Tibial nerve (tissue), 4 donors: ENCODE measurements around the gene GKN1. TPM values are rescaled to one million over a fixed set of nuclear protein-coding genes. Genes with fewer than 3 reads are reported as not detected.
A peak's percentile ranks its signal among the peaks of the same experiment; 100 is the strongest.

Source experiments
- DNase-seq, 2 donors: peaks; one replicate each; pipeline ENCODE4 v3.0.0-alpha.2; 2019; ENCODE audit warnings: low spot score in 2 of 2
- H3K27ac ChIP-seq, 4 donors: fragments of 200-600 bp; sonication (generic) in 3 of 4; one replicate each; pipeline ENCODE4 v1.5.1; 2017 to 2019; ENCODE audit warnings: mild to moderate bottlenecking in 1 of 4
- H3K27me3 ChIP-seq, 2 donors: fragments of 200-600 bp; sonication (generic) in 1 of 2; one replicate each; pipeline versions ENCODE4 v1.5.1 to v1.6.0; 2017 to 2019
- H3K36me3 ChIP-seq, 3 donors: fragments of 200-600 bp; sonication (generic); one replicate each; pipeline ENCODE4 v1.5.1; 2018 to 2019
- H3K4me1 ChIP-seq, 4 donors: fragments of 200-600 bp; sonication (generic) in 3 of 4; one replicate each; pipeline ENCODE4 v1.5.1; 2017 to 2019
- H3K4me3 ChIP-seq, 4 donors: fragments of 200-600 bp; sonication (generic) in 3 of 4; one replicate each; pipeline ENCODE4 v1.5.1; 2017 to 2019; ENCODE audit warnings: mild to moderate bottlenecking in 1 of 4, moderate library complexity in 1 of 4
- H3K9me3 ChIP-seq, 4 donors: fragments of 200-600 bp; sonication (generic) in 3 of 4; one replicate each; pipeline ENCODE4 v1.5.1; 2017 to 2019
- CTCF ChIP-seq, 5 experiments: fragments of 200-600 bp in 3 of 5; fragments of 450-650 bp in 2 of 5; sonication (generic) in 3 of 5; IDR thresholded peaks; one replicate each; pipeline ENCODE4 v1.5.1; 2016 to 2019; ENCODE audit warnings: antibody characterized with exemption in 5 of 5, mild to moderate bottlenecking in 3 of 5, moderate library complexity in 2 of 5
- EP300 ChIP-seq, 2 donors: sonication (generic); formaldehyde crosslinking; IDR thresholded peaks; one replicate each; pipeline ENCODE4 v1.6.1; 2017; ENCODE audit warnings: antibody characterized with exemption in 2 of 2, mild to moderate bottlenecking in 1 of 2
- POLR2A ChIP-seq, 2 donors: fragments of 450-650 bp; IDR thresholded peaks; one replicate each; pipeline ENCODE4 v1.6.1; 2017; ENCODE audit warnings: antibody characterized with exemption in 2 of 2, mild to moderate bottlenecking in 2 of 2, moderate library complexity in 2 of 2
- WGBS, 2 donors: methylation state at CpG; one replicate each; pipeline ENCODE4 v1.1.5; 2018; 5-methylcytosine and 5-hydroxymethylcytosine counted together
- total RNA-seq, 4 donors: library from RNA; depleted of rRNA; stranded (reverse); fragments of >200 nt; gene quantifications; one replicate each; pipeline ENCODE4 v1.1.0, GENCODE V29; 2016

Gene GKN1
- total RNA-seq, 4 donors from 2014 or later, result not detected

- Histone ChIP-seq H3K4me1 (peaks cover 0 to 35% (median 10%) of the 10 kb centered on the region in 4 donors), H3K36me3 (no peaks in the 10 kb centered on the region), H3K27ac (no peak overlapping the region), H3K4me3 (no peak overlapping the region), H3K27me3 (no peaks in the 10 kb centered on the region), H3K9me3 (no peaks in the 10 kb centered on the region)
- TF ChIP-seq EP300 (IDR thresholded peaks at IDR 0.05), result no peak
- WGBS, 2 donors, result 70 to 78% methylated on average over 8 of the region's 8 CpGs
- no peak for DNase-seq
These were observed 36.2 kb downstream of the GKN1 start for GRCh38 chr2:69010437-69011194.

GRCh38 chr2:69011611-69012157 is 37.2 kb downstream of the GKN1 start:
- Histone ChIP-seq H3K4me3 (no peak overlapping the region), H3K36me3 (no peaks in the 10 kb centered on the region), H3K4me1 (peaks cover 0 to 45% (median 11%) of the 10 kb centered on the region in 4 donors), H3K27ac (no peak overlapping the region), H3K9me3 (no peaks in the 10 kb centered on the region), H3K27me3 (no peaks in the 10 kb centered on the region)
- no peak for DNase-seq
- TF ChIP-seq EP300 (IDR thresholded peaks at IDR 0.05) (no peak), POLR2A (IDR thresholded peaks at IDR 0.05) (no peak), CTCF (IDR thresholded peaks at IDR 0.05) (no peak)
- WGBS, 2 donors, result 72 to 75% methylated on average over 4 of the region's 4 CpGs

GRCh38 chr2:69012310-69013141 is 38.1 kb downstream of the GKN1 start:
- Histone ChIP-seq H3K9me3 (no peaks in the 10 kb centered on the region), H3K27ac (peak overlapping the region; percentile 72 to 88 (median 78)), H3K27me3 (no peaks in the 10 kb centered on the region), H3K4me3 (peak overlapping the region; percentile 67 to 74 (median 69)), H3K36me3 (no peaks in the 10 kb centered on the region), H3K4me1 (peaks cover 0 to 45% (median 13%) of the 10 kb centered on the region in 4 donors)
- TF ChIP-seq EP300 (IDR thresholded peaks at IDR 0.05) (peak in 1 of 2 donors; percentile 34), POLR2A (IDR thresholded peaks at IDR 0.05) (no peak), CTCF (IDR thresholded peaks at IDR 0.05) (peak; percentile 75 to 92 (median 85))
- DNase-seq, result peak; percentile 55 to 76
- 8 to 9% methylated on average over 27 of the region's 27 CpGs for WGBS, 2 donors

- Histone ChIP-seq H3K36me3 (no peaks in the 10 kb centered on the region), H3K9me3 (no peaks in the 10 kb centered on the region), H3K27ac (peak within 1 kb of the TSS; percentile 72 to 88 (median 78)), H3K27me3 (no peaks in the 10 kb centered on the region), H3K4me1 (peaks cover 0 to 52% (median 13%) of the 10 kb centered on the region in 4 donors), H3K4me3 (peak within 1 kb of the TSS; percentile 67 to 74 (median 69))
- WGBS, 2 donors, result 1 to 2% methylated on average over 39 to 62 of the region's 63 CpGs
- TF ChIP-seq CTCF (IDR thresholded peaks at IDR 0.05) (peak in 3 of 5 experiments; percentile 2 to 33 (median 5)), POLR2A (IDR thresholded peaks at IDR 0.05) (peak in 1 of 2 donors; percentile 23), EP300 (IDR thresholded peaks at IDR 0.05) (peak in 1 of 2 donors; percentile 48)
- peak in 1 of 2 donors; percentile 36 for DNase-seq
These were observed 38.9 kb downstream of the GKN1 start, which contains the start of gene ANTXR1 for GRCh38 chr2:69013142-69013839. ANTXR1 (plus strand) TSS chr2:69013179; CDS start chr2:69013500, 321 bp downstream.
